ENCODE measurements around the gene ERP27.

ERP27 gene

DNA sequence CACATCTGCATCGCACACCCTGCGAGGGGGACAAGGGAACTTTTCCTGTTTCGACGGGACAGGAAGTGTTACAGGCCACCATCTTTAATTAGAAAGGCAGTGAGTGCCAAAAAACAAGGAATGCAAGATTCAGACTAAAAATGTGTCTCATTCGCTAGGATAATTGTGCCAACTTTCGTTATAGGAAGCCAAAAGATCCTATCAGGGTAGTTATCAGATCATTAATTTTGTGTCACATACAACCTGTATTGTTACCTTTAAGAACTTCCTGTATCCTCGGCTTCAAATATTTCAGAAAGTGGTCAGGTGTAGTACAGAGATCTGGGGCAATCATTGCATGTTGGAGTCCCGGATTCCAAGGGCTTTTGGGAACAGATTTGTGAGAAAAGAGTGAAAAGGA, 33.5 kb downstream of the ERP27 start:
- H3K27ac ChIP-seq = peak overlapping the region; percentile 77
- TF ChIP-seq, protein P1, sequence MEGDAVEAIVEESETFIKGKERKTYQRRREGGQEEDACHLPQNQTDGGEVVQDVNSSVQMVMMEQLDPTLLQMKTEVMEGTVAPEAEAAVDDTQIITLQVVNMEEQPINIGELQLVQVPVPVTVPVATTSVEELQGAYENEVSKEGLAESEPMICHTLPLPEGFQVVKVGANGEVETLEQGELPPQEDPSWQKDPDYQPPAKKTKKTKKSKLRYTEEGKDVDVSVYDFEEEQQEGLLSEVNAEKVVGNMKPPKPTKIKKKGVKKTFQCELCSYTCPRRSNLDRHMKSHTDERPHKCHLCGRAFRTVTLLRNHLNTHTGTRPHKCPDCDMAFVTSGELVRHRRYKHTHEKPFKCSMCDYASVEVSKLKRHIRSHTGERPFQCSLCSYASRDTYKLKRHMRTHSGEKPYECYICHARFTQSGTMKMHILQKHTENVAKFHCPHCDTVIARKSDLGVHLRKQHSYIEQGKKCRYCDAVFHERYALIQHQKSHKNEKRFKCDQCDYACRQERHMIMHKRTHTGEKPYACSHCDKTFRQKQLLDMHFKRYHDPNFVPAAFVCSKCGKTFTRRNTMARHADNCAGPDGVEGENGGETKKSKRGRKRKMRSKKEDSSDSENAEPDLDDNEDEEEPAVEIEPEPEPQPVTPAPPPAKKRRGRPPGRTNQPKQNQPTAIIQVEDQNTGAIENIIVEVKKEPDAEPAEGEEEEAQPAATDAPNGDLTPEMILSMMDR (conservative IDR thresholded peaks at IDR 0.05) = no peak

GRCh38 chr12:14903386-14904098, 34.8 kb downstream of the ERP27 start:
- TF ChIP-seq, protein P1 (conservative IDR thresholded peaks at IDR 0.05) = no peak
- peak overlapping the region; percentile 77; the same call in 1 of the 2 replicates for H3K27ac ChIP-seq

GRCh38 chr12:14902465-14902864, 35.9 kb downstream of the ERP27 start:
- peak overlapping the region; percentile 77 for H3K27ac ChIP-seq

GRCh38 chr12:14901228-14901562, 37.1 kb downstream of the ERP27 start:
- no peak overlapping the region for H3K27ac ChIP-seq
- TF ChIP-seq, protein P1 (conservative IDR thresholded peaks at IDR 0.05) = no peak

More at GRCh38 chr12:14902465-14902864, 35.9 kb downstream of the ERP27 start:
- TF ChIP-seq, protein P1 (conservative IDR thresholded peaks at IDR 0.05) = no peak

DNA sequence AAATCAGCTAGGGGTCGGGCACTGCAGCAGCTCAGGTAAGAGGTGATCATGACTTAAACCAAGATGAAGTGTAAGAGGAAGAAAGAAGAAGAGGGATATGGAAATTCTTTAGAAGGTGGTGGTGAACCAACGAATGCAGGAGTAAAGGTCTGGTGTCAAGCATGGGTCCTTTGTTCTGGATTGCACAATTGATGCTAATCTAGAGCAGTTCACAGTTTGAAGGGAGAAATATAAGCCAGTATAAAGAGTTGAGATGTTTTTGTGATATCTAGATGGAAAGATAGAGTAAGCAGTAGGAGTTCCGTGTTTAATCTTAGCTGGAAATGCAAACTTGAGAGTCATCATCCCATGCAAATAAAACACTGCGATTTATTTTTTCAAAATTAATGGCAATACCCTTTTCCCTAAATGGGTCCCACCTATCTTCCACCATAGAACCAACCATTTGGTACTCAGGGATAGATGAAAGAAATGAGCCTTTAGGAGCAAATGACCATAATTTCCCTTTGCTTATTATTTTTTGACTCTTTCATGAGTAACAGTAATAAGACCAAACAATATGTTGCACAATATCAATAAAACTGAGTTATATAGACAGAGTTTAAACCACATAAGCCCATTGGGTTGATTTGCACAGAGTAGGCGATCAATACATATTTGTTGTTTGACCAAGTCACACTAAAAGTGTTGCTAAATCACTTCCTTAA, 37.7 kb downstream of the ERP27 start:
- H3K27ac ChIP-seq = no peak overlapping the region
- TF ChIP-seq, protein P1 (conservative IDR thresholded peaks at IDR 0.05) = no peak

DNA sequence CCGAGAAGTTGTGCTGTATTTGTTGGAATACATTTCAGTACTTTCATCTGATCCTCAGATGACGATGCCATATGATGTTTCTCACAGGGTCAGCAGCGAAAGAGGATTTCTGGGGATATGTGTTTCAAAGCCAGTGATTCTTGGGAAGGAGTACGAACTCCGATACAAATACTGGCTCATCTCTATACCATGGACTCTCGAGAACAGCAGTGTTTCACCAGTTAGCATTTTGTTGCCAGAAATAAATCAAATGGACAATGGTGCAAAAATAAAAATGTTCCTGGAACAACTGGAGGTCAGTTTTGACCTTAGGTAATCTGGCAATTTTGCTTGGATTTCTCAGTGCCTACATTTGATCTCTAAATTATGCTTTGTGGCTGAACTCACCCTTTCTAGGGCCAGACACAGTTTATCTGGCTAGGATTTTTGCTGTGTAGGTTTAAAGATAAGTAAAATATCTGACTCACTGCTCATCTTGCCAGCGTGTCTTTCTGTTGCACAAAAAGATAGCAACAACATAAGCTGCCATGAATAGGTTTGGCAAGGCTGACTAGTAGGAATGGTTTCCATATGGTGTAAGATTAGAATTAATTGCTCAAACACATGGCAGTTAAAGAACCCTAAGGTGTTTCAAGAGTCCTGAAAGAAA, 41.7 kb downstream of the ERP27 start:
- H3K27ac ChIP-seq = no peak overlapping the region
- TF ChIP-seq, protein P1 (conservative IDR thresholded peaks at IDR 0.05) = no peak

- TF ChIP-seq, protein P1 (conservative IDR thresholded peaks at IDR 0.05) = no peak
Observed at GRCh38 chr12:14893506-14894250, 44.7 kb downstream of the ERP27 start.

More at GRCh38 chr12:14893506-14894250, 44.7 kb downstream of the ERP27 start:
- H3K27ac ChIP-seq = no peak overlapping the region
